ENCODE data around the gene GSG1L. TPM values are rescaled to one million over a fixed set of nuclear protein-coding genes. Genes with fewer than 3 reads are reported as not detected.
A peak's percentile ranks its signal among the peaks of the same experiment; 100 is the strongest.

Gene GSG1L
- total RNA-seq, 1 donor: not detected

DNA sequence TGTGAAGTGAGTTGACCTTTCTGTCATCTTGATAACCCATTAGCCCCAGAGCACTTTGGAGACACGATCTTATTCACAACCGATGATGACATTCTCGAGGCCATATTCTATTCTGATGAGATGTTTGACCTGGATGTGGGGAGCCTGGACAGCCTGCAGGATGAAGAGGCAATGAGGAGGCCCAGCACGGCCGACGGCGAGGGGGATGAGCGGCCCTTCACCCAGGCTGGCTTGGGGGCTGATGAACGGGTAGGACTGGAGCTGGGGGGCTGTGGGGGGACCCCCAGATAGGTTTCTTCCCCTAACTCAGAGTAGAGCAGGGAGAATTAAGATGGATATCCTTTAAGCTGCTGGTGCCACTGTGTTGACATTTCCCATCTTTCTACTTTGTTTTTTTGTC is 311.8 kb downstream of the GSG1L start:
- H3K4me2 ChIP-seq (ENCODE audit: insufficient read depth, low read length): no peak overlapping the region
- no peaks in the 10 kb centered on the region for H3K27me3 ChIP-seq (ENCODE audit: insufficient read depth, low read length)
- no peaks in the 10 kb centered on the region for H3K79me2 ChIP-seq (ENCODE audit: insufficient read depth, low read length)
- TF ChIP-seq, protein P1, sequence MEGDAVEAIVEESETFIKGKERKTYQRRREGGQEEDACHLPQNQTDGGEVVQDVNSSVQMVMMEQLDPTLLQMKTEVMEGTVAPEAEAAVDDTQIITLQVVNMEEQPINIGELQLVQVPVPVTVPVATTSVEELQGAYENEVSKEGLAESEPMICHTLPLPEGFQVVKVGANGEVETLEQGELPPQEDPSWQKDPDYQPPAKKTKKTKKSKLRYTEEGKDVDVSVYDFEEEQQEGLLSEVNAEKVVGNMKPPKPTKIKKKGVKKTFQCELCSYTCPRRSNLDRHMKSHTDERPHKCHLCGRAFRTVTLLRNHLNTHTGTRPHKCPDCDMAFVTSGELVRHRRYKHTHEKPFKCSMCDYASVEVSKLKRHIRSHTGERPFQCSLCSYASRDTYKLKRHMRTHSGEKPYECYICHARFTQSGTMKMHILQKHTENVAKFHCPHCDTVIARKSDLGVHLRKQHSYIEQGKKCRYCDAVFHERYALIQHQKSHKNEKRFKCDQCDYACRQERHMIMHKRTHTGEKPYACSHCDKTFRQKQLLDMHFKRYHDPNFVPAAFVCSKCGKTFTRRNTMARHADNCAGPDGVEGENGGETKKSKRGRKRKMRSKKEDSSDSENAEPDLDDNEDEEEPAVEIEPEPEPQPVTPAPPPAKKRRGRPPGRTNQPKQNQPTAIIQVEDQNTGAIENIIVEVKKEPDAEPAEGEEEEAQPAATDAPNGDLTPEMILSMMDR (IDR thresholded peaks at IDR 0.05; ENCODE audit: extremely low read depth, low read depth, low read length): no peak
- H3K4me1 ChIP-seq (ENCODE audit: insufficient read depth, low read length): peaks cover 6% of the 10 kb centered on the region
- H2AFZ ChIP-seq (ENCODE audit: low read length): no peak overlapping the region
- H3K36me3 ChIP-seq (ENCODE audit: insufficient read depth, low read length): no peaks in the 10 kb centered on the region
- no peaks in the 10 kb centered on the region for H4K20me1 ChIP-seq (ENCODE audit: insufficient read depth, low read length)
- H3K27ac ChIP-seq (ENCODE audit: low read depth, low read length): no peak overlapping the region
- H3K9me3 ChIP-seq (ENCODE audit: low read depth, low read length): no peaks in the 10 kb centered on the region
- H3K4me3 ChIP-seq (ENCODE audit: insufficient read depth, low read length): no peak overlapping the region
- peak; percentile 34 for DNase-seq (ENCODE audit: insufficient read length, low spot score, missing footprints)

- H3K4me1 ChIP-seq (ENCODE audit: insufficient read depth, low read length): peaks cover 6% of the 10 kb centered on the region
- no peak overlapping the region for H3K4me3 ChIP-seq (ENCODE audit: insufficient read depth, low read length)
- no peaks in the 10 kb centered on the region for H3K79me2 ChIP-seq (ENCODE audit: insufficient read depth, low read length)
- no peak overlapping the region for H3K27ac ChIP-seq (ENCODE audit: low read depth, low read length)
- no peak for DNase-seq (ENCODE audit: insufficient read length, low spot score, missing footprints)
- TF ChIP-seq, protein P1 (IDR thresholded peaks at IDR 0.05; ENCODE audit: extremely low read depth, low read depth, low read length): no peak
- H3K36me3 ChIP-seq (ENCODE audit: insufficient read depth, low read length): no peaks in the 10 kb centered on the region
- H3K27me3 ChIP-seq (ENCODE audit: insufficient read depth, low read length): no peaks in the 10 kb centered on the region
- H4K20me1 ChIP-seq (ENCODE audit: insufficient read depth, low read length): no peaks in the 10 kb centered on the region
- no peak overlapping the region for H2AFZ ChIP-seq (ENCODE audit: low read length)
- no peaks in the 10 kb centered on the region for H3K9me3 ChIP-seq (ENCODE audit: low read depth, low read length)
- no peak overlapping the region for H3K4me2 ChIP-seq (ENCODE audit: insufficient read depth, low read length)
Measured at GRCh38 chr16:27751233-27751632, 312.3 kb downstream of the GSG1L start.

DNA sequence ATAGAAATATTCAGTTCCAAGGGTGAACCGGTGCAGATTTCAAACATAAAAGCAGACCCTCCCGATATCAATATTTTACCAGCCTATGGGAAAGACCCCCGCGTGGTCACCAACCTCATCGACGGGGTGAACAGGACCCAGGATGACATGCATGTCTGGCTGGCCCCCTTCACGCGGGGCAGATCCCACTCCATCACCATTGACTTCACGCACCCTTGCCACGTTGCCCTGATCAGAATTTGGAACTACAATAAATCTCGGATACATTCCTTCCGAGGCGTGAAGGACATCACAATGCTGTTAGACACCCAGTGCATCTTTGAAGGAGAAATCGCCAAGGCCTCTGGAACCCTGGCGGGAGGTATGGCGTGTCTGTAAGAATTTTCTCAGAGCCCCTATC is 313.6 kb downstream of the GSG1L start:
- H3K9me3 ChIP-seq (ENCODE audit: low read depth, low read length): peaks cover 2% of the 10 kb centered on the region

DNA sequence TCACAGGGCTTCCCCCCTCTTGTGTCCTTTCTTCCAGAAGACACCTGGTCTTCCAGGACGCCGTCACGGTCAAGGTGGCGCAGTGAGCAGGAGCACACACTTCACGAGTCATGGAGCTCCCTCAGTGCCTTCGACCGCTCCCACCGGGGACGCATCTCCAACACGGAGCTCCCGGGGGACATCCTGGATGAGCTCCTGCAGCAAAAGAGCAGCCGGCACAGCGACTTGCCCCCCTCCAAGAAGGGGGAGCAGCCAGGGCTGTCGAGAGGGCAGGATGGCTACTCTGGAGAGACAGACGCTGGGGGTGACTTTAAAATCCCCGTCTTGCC is 314.0 kb downstream of the GSG1L start:
- peak overlapping the region; percentile 1 for H3K27ac ChIP-seq (ENCODE audit: low read depth, low read length)
- TF ChIP-seq, protein P1 (IDR thresholded peaks at IDR 0.05; ENCODE audit: extremely low read depth, low read depth, low read length): no peak

More for the DNA sequence above, 313.6 kb downstream of the GSG1L start:
- Histone ChIP-seq H4K20me1 (ENCODE audit: insufficient read depth, low read length) (no peaks in the 10 kb centered on the region), H3K4me1 (ENCODE audit: insufficient read depth, low read length) (peaks cover 6% of the 10 kb centered on the region), H3K79me2 (ENCODE audit: insufficient read depth, low read length) (no peaks in the 10 kb centered on the region), H3K27me3 (ENCODE audit: insufficient read depth, low read length) (no peaks in the 10 kb centered on the region), H3K4me2 (ENCODE audit: insufficient read depth, low read length) (no peak overlapping the region), H3K36me3 (ENCODE audit: insufficient read depth, low read length) (no peaks in the 10 kb centered on the region), H3K27ac (ENCODE audit: low read depth, low read length) (no peak overlapping the region), H3K4me3 (ENCODE audit: insufficient read depth, low read length) (no peak overlapping the region), H2AFZ (ENCODE audit: low read length) (no peak overlapping the region)
- DNase-seq (ENCODE audit: insufficient read length, low spot score, missing footprints): peak; percentile 63
- TF ChIP-seq, protein P1 (IDR thresholded peaks at IDR 0.05; ENCODE audit: extremely low read depth, low read depth, low read length): no peak

More for the DNA sequence above, 314.0 kb downstream of the GSG1L start:
- H3K4me2 ChIP-seq (ENCODE audit: insufficient read depth, low read length): no peak overlapping the region
- peak; percentile 10 for DNase-seq (ENCODE audit: insufficient read length, low spot score, missing footprints)
- peaks cover 6% of the 10 kb centered on the region for H3K4me1 ChIP-seq (ENCODE audit: insufficient read depth, low read length)
- H2AFZ ChIP-seq (ENCODE audit: low read length): no peak overlapping the region
- H3K9me3 ChIP-seq (ENCODE audit: low read depth, low read length): peaks cover 2% of the 10 kb centered on the region
- no peaks in the 10 kb centered on the region for H3K36me3 ChIP-seq (ENCODE audit: insufficient read depth, low read length)
- no peak overlapping the region for H3K4me3 ChIP-seq (ENCODE audit: insufficient read depth, low read length)
- no peaks in the 10 kb centered on the region for H4K20me1 ChIP-seq (ENCODE audit: insufficient read depth, low read length)
- H3K79me2 ChIP-seq (ENCODE audit: insufficient read depth, low read length): no peaks in the 10 kb centered on the region
- H3K27me3 ChIP-seq (ENCODE audit: insufficient read depth, low read length): no peaks in the 10 kb centered on the region

Data from osteoblast (primary cell).